HuH-7 (cell line): ENCODE data around the gene FNDC3B.

Experiments
- DNase-seq: peaks from one replicate; pipeline ENCODE4 v3.0.0; 2011; ENCODE audit warnings: low spot score

Gene FNDC3B

GRCh38 chr3:172266103-172266502, 226.7 kb downstream of the FNDC3B start:
- DNase-seq = no peak

GRCh38 chr3:172268425-172268824, 229.0 kb downstream of the FNDC3B start:
- no peak for DNase-seq

GRCh38 chr3:172268868-172269267, 229.5 kb downstream of the FNDC3B start:
- DNase-seq = no peak

- no peak for DNase-seq
Measured at GRCh38 chr3:172270557-172271166, 231.3 kb downstream of the FNDC3B start.

- no peak for DNase-seq
Measured at GRCh38 chr3:172271386-172271976, 232.1 kb downstream of the FNDC3B start.

- DNase-seq = no peak
Measured at GRCh38 chr3:172272698-172273097, 233.3 kb downstream of the FNDC3B start.

GRCh38 chr3:172273378-172273777, 234.0 kb downstream of the FNDC3B start:
- no peak for DNase-seq

- DNase-seq = no peak
Measured at GRCh38 chr3:172274906-172275305, 235.5 kb downstream of the FNDC3B start.

GRCh38 chr3:172275586-172275985, 236.2 kb downstream of the FNDC3B start:
- no peak for DNase-seq

GRCh38 chr3:172276103-172276502, 236.7 kb downstream of the FNDC3B start:
- DNase-seq = no peak

GRCh38 chr3:172277151-172277652, 237.8 kb downstream of the FNDC3B start:
- DNase-seq = no peak

GRCh38 chr3:172279191-172279640, 239.8 kb downstream of the FNDC3B start:
- no peak for DNase-seq

- no peak for DNase-seq
Measured at GRCh38 chr3:172279974-172280373, 240.6 kb downstream of the FNDC3B start.

GRCh38 chr3:172280406-172281051, 241.2 kb downstream of the FNDC3B start:
- DNase-seq = no peak

GRCh38 chr3:172281884-172282283, 242.5 kb downstream of the FNDC3B start:
- DNase-seq = no peak

- DNase-seq = no peak
Measured at GRCh38 chr3:172282850-172283249, 243.5 kb downstream of the FNDC3B start.

- DNase-seq = no peak
Measured at GRCh38 chr3:172283841-172284357, 244.5 kb downstream of the FNDC3B start.

GRCh38 chr3:172285844-172286243, 246.5 kb downstream of the FNDC3B start:
- DNase-seq = no peak

GRCh38 chr3:172286548-172287148, 247.3 kb downstream of the FNDC3B start:
- DNase-seq = no peak

- DNase-seq = no peak
Measured at GRCh38 chr3:172287937-172288477, 248.6 kb downstream of the FNDC3B start.

- DNase-seq = no peak
Measured at GRCh38 chr3:172288651-172289050, 249.3 kb downstream of the FNDC3B start.

GRCh38 chr3:172289583-172289982, 250.2 kb downstream of the FNDC3B start:
- DNase-seq = peak; percentile 34
